GM10248 (cell line): ENCODE measurements around the gene NLGN2.

Experiments
- CTCF ChIA-PET: fragments of 300-600 bp; sonication (Branson Sonifier 250); formaldehyde crosslinking; extraction: SDS; loops from one replicate; lab custom pipeline; 2021; ENCODE audit warnings: antibody characterized with exemption; lab: Yijun Ruan, JAX
- POLR2A ChIA-PET: fragments of 350-650 bp; sonication (Branson Sonifier 250); formaldehyde crosslinking; extraction: SDS; loops from one replicate; lab custom pipeline; 2020; ENCODE audit warnings: antibody characterized with exemption; lab: Yijun Ruan, JAX
- DNase-seq: peaks from one replicate; pipeline ENCODE4 v3.0.0; 2012; ENCODE audit errors: extremely low spot score
- CTCF ChIP-seq: IDR thresholded peaks from 2 replicates; pipeline ENCODE4 v1.5.1; 2012; ENCODE audit warnings: mild to moderate bottlenecking, low read depth; ENCODE audit errors: extremely low read depth, missing control alignments, control extremely low read depth

NLGN2 gene

GRCh38 chr17:7466639-7467341 is 59.1 kb downstream of the NLGN2 start:
- no peak for DNase-seq
- CTCF ChIA-PET: interaction anchor here (1.3 to 1.9 kb wide), 3 partner anchors 9 to 19 kb away, joined by 3 to 6 read pairs (median 3); no protein-coding TSS in a partner anchor
- no peak for TF ChIP-seq CTCF
- POLR2A ChIA-PET: interaction anchor here (0.5 to 1.6 kb wide), 3 partner anchors 17 to 63 kb away, joined by 3 to 5 read pairs (median 3); partner anchors contain the start of gene POLR2A

GRCh38 chr17:7467498-7467897 is 59.9 kb downstream of the NLGN2 start:
- ChIA-PET POLR2A (interaction anchor here (1.6 kb wide), 1 partner anchor 17 kb away, joined by 5 read pairs; the partner anchor contains the start of gene POLR2A), CTCF (interaction anchor here (1.4 to 1.9 kb wide), 3 partner anchors 8 to 30 kb away, joined by 3 to 6 read pairs (median 4); no protein-coding TSS in a partner anchor)
- DNase-seq: no peak
- TF ChIP-seq CTCF: no peak

GRCh38 chr17:7468290-7468689 is 60.6 kb downstream of the NLGN2 start:
- DNase-seq: no peak
- CTCF ChIA-PET: interaction anchor here (1.5 kb wide), 2 partner anchors 31 to 47 kb away, joined by 3 to 4 read pairs; no protein-coding TSS in a partner anchor
- TF ChIP-seq CTCF: no peak
- POLR2A ChIA-PET: no interaction called here

- ChIA-PET CTCF (interaction anchor here (1.5 kb wide), 2 partner anchors 32 to 47 kb away, joined by 3 to 4 read pairs; no protein-coding TSS in a partner anchor), POLR2A (no interaction called here)
- TF ChIP-seq CTCF: no peak
- DNase-seq: no peak
These were observed 61.3 kb downstream of the NLGN2 start for GRCh38 chr17:7468804-7469389.
